CD4-positive, alpha-beta T cell treated with Interleukin-4 for 4 hours (primary cell): ENCODE measurements around the gene POLL.

ENCODE experiments used
- DNase-seq: peaks from one replicate; pipeline ENCODE4 v3.0.0-alpha.2; 2020

The POLL gene

GRCh38 chr10:101573885-101574753 is 13.9 kb downstream of the POLL start:
- DNase-seq = no peak

- no peak for DNase-seq
These were observed 15.3 kb downstream of the POLL start for GRCh38 chr10:101572785-101573184.

- no peak for DNase-seq
These were observed 15.9 kb downstream of the POLL start for GRCh38 chr10:101572126-101572525.

- DNase-seq = no peak
These were observed 16.7 kb downstream of the POLL start for GRCh38 chr10:101571271-101571925.

- DNase-seq = no peak
These were observed 17.4 kb downstream of the POLL start for GRCh38 chr10:101570428-101571270.

- DNase-seq = peak; percentile 63
These were observed 18.2 kb downstream of the POLL start for GRCh38 chr10:101569622-101570427.

- no peak for DNase-seq
These were observed 18.8 kb downstream of the POLL start for GRCh38 chr10:101569323-101569621.

- DNase-seq = no peak
These were observed 19.9 kb downstream of the POLL start for GRCh38 chr10:101568054-101568745.

GRCh38 chr10:101567165-101568006 is 20.7 kb downstream of the POLL start:
- no peak for DNase-seq

GRCh38 chr10:101566333-101567164 is 21.5 kb downstream of the POLL start:
- DNase-seq = no peak

GRCh38 chr10:101565936-101566332 is 22.1 kb downstream of the POLL start:
- no peak for DNase-seq

GRCh38 chr10:101565370-101565900 is 22.6 kb downstream of the POLL start:
- DNase-seq = no peak

GRCh38 chr10:101564490-101564991 is 23.5 kb downstream of the POLL start:
- no peak for DNase-seq

- DNase-seq = no peak
These were observed 24.5 kb downstream of the POLL start for GRCh38 chr10:101563497-101564040.

GRCh38 chr10:101563007-101563406 is 25.1 kb downstream of the POLL start:
- DNase-seq = no peak

- no peak for DNase-seq
These were observed 25.8 kb downstream of the POLL start for GRCh38 chr10:101562231-101562630.

- no peak for DNase-seq
These were observed 26.8 kb downstream of the POLL start for GRCh38 chr10:101561068-101561915.

GRCh38 chr10:101560298-101561067 is 27.6 kb downstream of the POLL start:
- no peak for DNase-seq
